NT2/D1 (cell line): ENCODE measurements around the gene TMPRSS4.

ENCODE experiments used
- DNase-seq: peaks from one replicate; pipeline ENCODE4 v3.0.0-alpha.2; 2011; ENCODE audit warnings: low read depth, low spot score
- H3K27me3 ChIP-seq: 2 replicates; pipeline ENCODE4 v1.6.0; 2011; ENCODE audit warnings: mild to moderate bottlenecking; ENCODE audit not compliant: insufficient read length, insufficient read depth
- H3K36me3 ChIP-seq: 2 replicates; pipeline ENCODE4 v1.6.1; 2011; ENCODE audit warnings: mild to moderate bottlenecking, low read length, mixed read lengths; ENCODE audit not compliant: insufficient read depth, insufficient read length
- H3K4me1 ChIP-seq: 2 replicates; pipeline ENCODE4 v1.5.1; 2011; ENCODE audit not compliant: insufficient read depth, insufficient read length
- H3K4me3 ChIP-seq: 2 replicates; pipeline ENCODE4 v1.5.1; 2011; ENCODE audit warnings: low read depth; ENCODE audit not compliant: insufficient read length
- H3K9ac ChIP-seq: 2 replicates; pipeline ENCODE4 v1.6.0; 2011; ENCODE audit warnings: low read depth; ENCODE audit not compliant: insufficient read length
- H3K9me3 ChIP-seq: 2 replicates; pipeline ENCODE4 v1.5.1; 2011; ENCODE audit warnings: mild to moderate bottlenecking, low read length; ENCODE audit not compliant: insufficient read depth
- SUZ12 ChIP-seq: IDR thresholded peaks from 2 replicates; pipeline ENCODE4 v1.6.1; 2011; ENCODE audit not compliant: insufficient read length, insufficient read depth; ENCODE audit errors: extremely low read depth
- YY1 ChIP-seq: IDR thresholded peaks from 2 replicates; pipeline ENCODE4 v1.6.1; 2011; ENCODE audit not compliant: insufficient read length, insufficient read depth
- ZNF274 ChIP-seq: IDR thresholded peaks from 2 replicates; pipeline ENCODE4 v1.6.1; 2011; ENCODE audit warnings: mild to moderate bottlenecking, low read depth, low read length

The TMPRSS4 gene

DNA sequence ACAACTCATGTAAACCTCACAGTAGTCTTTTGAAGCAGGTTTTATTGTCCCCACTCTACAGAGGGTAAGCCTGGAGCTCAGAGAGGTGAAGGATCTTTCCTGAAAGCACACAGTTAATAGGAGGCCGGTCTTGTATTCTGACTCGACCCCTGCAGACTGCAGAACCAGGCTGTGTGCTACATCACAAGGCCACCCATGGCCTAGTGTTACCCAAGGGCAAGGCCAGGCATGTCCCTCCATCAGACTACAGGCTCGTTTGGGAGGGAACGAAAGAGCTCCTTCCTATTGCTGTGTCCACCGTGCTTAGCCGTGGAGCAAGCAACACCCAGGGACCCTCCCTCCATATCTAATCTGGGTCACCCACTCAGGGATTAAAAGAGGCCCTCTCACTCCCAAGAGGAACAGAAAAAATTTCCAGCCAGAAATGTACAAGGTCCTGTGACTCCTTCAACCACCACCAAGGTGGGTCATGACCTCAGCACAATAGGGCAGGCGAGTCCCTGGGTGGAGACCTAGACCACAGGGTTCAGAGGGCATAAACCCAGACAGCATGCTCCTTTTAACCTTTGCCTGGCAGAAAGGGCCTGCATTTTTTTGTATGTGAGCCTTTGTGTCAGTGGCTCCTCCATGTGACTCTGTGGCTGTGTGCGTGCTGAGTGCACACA is 16.2 kb downstream of the TMPRSS4 start:
- TF ChIP-seq SUZ12 (no peak), YY1 (no peak)
- Histone ChIP-seq H3K4me3 (no peak overlapping the region), H3K9me3 (peaks cover 5% of the 10 kb centered on the region; the same call in 1 of the 2 replicates), H3K27me3 (no peaks in the 10 kb centered on the region), H3K9ac (no peak overlapping the region), H3K36me3 (no peaks in the 10 kb centered on the region), H3K4me1 (peaks cover 2% of the 10 kb centered on the region)
- no peak for DNase-seq

DNA sequence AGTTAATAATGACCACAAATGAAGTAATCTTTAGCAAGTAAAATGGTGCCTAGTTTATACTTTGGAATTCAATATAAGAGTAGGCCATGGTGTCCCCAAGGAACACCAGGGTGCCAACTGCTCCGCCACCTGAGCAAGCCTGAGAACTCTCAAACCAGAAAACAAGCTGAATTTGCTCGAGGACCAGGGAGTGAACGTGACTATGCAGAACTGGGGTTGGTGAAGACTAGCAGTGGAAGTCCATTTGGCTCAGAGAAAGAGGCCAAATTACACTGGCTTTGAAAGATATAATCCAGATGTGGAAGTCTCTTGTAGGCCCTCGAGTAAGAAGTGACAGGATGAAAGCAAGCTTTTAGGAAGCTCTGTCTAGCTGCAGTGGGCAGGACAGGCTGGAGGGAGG is 18.6 kb downstream of the TMPRSS4 start:
- DNase-seq: no peak

DNA sequence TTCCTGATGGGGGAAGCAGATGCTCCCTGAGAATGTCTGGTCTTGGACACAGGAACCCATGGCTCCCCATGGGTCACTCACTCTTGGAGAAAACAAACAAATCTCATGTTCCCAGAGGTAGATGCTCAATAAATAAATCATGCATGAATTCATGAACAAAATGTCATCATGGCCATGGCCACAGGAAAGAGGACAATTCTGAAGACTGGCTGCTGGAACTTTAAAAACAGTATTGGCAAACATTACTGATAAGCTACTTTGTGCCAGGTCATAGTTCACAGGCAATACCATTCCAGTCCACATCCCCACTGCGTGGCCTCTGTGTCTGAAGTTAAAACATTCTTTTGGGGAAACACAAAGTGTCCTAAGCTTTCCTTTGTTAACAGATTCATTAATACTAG is 19.1 kb downstream of the TMPRSS4 start:
- no peaks in the 10 kb centered on the region for H3K27me3 ChIP-seq
- no peaks in the 10 kb centered on the region for H3K36me3 ChIP-seq
- no peak overlapping the region for H3K4me3 ChIP-seq
- DNase-seq: no peak
- no peaks in the 10 kb centered on the region for H3K9me3 ChIP-seq
- TF ChIP-seq YY1: no peak
- no peak for TF ChIP-seq SUZ12
- no peak for TF ChIP-seq ZNF274
- no peak overlapping the region for H3K9ac ChIP-seq
- peaks cover 9% of the 10 kb centered on the region for H3K4me1 ChIP-seq

More for the DNA sequence above, 18.6 kb downstream of the TMPRSS4 start:
- H3K36me3 ChIP-seq: no peaks in the 10 kb centered on the region
- no peaks in the 10 kb centered on the region for H3K27me3 ChIP-seq
- H3K4me1 ChIP-seq: peaks cover 11% of the 10 kb centered on the region
- no peak for TF ChIP-seq YY1
- TF ChIP-seq ZNF274: no peak
- TF ChIP-seq SUZ12: no peak
- no peak overlapping the region for H3K9ac ChIP-seq
- H3K9me3 ChIP-seq: no peaks in the 10 kb centered on the region
- no peak overlapping the region for H3K4me3 ChIP-seq

DNA sequence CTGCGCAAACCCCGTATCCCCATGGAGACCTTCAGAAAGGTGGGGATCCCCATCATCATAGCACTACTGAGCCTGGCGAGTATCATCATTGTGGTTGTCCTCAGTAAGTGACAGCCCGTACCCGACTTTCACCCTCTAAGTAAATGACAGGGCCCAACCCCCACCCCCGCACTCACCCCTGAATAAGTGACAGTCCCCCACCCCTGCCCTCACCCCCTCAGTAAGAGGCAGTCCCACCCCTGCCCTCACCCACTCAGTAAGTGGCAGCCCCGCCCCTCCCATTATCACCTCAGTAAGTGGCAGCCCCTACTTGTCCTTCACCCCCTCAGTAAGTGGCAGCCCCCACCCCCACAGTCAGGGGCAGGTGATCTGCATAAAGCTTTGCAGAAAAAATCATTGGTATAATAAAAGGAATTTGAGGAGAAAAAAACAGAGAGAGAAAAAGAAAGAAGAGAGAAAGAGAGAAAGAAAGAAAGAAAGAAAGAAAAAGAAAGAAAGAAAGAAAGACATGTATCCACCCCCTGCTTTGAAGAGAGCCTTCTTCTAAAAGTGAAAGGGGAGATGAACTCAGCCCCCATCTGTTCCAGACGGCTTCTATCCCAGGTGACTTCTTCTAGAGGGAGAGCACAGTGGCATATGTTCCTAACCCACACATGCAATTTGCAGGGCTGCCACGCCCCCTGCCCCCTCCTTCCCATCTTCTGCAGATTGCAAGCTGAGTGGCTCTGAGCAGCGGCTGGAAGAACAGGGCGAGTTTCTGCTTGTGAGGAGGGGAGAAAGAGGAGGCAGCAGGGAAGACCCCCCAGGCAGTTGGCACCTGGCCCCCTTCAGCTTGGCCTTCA is 22.3 kb downstream of the TMPRSS4 start:
- no peaks in the 10 kb centered on the region for H3K9me3 ChIP-seq

DNA sequence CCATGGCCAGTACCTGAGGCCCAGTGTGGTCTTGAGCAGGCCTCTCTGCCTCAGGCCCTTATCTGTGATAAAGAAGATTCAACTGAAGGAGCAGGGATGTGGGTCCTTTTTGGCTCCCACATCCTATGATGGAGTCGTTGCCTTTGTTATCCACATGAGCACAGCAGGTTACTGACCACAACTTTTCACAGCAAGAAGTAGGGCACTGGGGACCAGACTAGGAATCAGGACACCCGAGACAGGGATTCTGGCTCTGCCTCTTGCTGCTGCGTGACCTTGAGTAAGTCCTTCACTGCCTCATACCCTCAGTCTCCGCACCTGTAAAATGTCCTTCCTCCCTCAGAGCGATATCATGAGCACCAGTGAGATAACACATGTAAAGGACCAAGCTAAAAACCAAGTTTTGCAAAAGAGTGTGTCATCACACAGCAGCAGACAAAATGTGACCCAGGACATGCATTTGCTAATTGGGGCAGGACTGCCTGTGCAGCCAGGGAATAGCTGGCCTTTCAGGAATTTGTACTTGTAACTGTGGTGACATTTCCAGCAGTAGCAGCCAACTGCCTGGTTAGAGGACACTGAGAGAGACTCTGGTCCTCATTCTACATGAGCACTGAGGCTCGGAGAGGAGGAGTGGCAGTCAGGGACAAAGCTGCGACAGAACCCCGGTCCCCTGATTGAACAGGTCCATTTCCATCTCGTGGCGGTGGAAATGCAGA is 23.1 kb downstream of the TMPRSS4 start:
- H3K9ac ChIP-seq: no peak overlapping the region
- no peak for DNase-seq
- H3K27me3 ChIP-seq: no peaks in the 10 kb centered on the region
- no peaks in the 10 kb centered on the region for H3K36me3 ChIP-seq
- no peaks in the 10 kb centered on the region for H3K9me3 ChIP-seq
- TF ChIP-seq ZNF274: no peak
- TF ChIP-seq SUZ12: no peak
- no peak for TF ChIP-seq YY1
- H3K4me3 ChIP-seq: no peak overlapping the region
- peaks cover 9% of the 10 kb centered on the region for H3K4me1 ChIP-seq

More for the DNA sequence above, 22.3 kb downstream of the TMPRSS4 start:
- DNase-seq: no peak
- no peaks in the 10 kb centered on the region for H3K36me3 ChIP-seq
- no peak for TF ChIP-seq SUZ12
- no peak for TF ChIP-seq ZNF274
- no peak for TF ChIP-seq YY1
- H3K4me1 ChIP-seq: peaks cover 9% of the 10 kb centered on the region
- H3K27me3 ChIP-seq: no peaks in the 10 kb centered on the region
- H3K9ac ChIP-seq: no peak overlapping the region
- H3K4me3 ChIP-seq: no peak overlapping the region

DNA sequence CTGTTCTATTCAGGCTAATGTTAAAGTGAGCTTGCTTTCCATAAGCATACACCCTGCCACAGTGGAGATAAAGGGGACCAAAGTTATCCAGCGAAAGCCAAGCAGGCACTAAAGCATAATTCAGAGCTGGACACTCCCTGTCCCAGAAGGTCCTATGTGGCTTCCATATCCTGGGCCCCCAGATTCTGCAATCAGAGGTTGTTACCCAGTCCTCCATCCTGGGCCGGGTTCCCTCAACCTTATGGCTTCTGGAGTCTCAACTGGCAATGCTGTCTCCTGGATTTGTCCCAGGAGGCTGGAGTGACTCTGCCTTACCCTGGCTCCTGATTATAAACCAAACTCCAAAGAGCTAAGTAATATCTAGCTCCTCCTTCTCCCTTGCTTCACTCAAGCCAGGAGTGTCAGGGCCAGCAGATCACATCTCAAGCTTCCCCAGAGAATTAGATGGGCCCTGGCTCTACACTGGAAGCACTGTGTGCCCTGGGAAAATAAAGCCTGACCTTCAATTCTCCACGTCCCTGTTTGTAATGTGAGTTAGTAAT is 23.9 kb downstream of the TMPRSS4 start:
- Histone ChIP-seq H3K36me3 (no peaks in the 10 kb centered on the region), H3K27me3 (no peaks in the 10 kb centered on the region), H3K4me3 (no peak overlapping the region), H3K9ac (no peak overlapping the region), H3K4me1 (peaks cover 9% of the 10 kb centered on the region), H3K9me3 (no peaks in the 10 kb centered on the region)
- DNase-seq: no peak
- TF ChIP-seq SUZ12 (no peak), ZNF274 (no peak), YY1 (no peak)

DNA sequence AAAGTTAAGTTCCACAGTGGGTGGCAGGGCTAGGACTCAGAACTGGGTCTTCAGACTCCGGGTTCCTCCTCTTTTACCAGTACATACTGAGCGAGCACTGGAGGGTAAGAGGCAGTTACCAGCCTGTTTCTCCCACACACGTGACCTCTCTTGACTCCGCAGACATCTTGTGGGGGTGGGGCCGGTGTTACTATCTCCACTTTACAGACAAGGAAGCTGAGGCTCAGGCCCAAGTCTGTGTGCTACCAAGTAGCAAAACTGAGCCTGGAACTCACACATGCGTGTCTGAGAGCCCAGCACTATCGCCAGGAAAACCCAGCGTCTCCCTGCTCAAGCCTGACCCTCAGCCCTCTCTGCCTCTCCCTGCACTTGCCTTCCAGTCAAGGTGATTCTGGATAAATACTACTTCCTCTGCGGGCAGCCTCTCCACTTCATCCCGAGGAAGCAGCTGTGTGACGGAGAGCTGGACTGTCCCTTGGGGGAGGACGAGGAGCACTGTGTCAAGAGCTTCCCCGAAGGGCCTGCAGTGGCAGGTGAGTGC is 25.9 kb downstream of the TMPRSS4 start:
- Histone ChIP-seq H3K36me3 (no peaks in the 10 kb centered on the region), H3K9ac (no peak overlapping the region), H3K9me3 (no peaks in the 10 kb centered on the region), H3K27me3 (no peaks in the 10 kb centered on the region), H3K4me3 (no peak overlapping the region), H3K4me1 (peaks cover 11% of the 10 kb centered on the region)
- TF ChIP-seq ZNF274: no peak
- no peak for TF ChIP-seq YY1
- TF ChIP-seq SUZ12: no peak
- no peak for DNase-seq
